Sigmoid colon (tissue), 7 donors: ENCODE results near the gene FRRS1. TPM values are rescaled to one million over a fixed set of nuclear protein-coding genes. Genes with fewer than 3 reads are reported as not detected.

Source experiments
- DNase-seq: peaks from one replicate; pipeline ENCODE4 v3.0.0-alpha.2; 2019
- H3K27ac ChIP-seq, 4 donors: fragments of 200-600 bp; sonication (generic); one replicate each; pipeline ENCODE4 v1.5.1; 2016 to 2019; ENCODE audit warnings: mild to moderate bottlenecking in 1 of 4
- H3K27me3 ChIP-seq, 3 donors: fragments of 200-600 bp; sonication (generic); one replicate each; pipeline ENCODE4 v1.5.1; 2019; ENCODE audit warnings: mild to moderate bottlenecking in 1 of 3
- H3K36me3 ChIP-seq, 4 donors: fragments of 200-600 bp; sonication (generic); one replicate each; pipeline ENCODE4 v1.5.1; 2016 to 2019
- H3K4me1 ChIP-seq, 4 donors: fragments of 200-600 bp; sonication (generic); one replicate each; pipeline ENCODE4 v1.5.1; 2017 to 2019
- H3K4me3 ChIP-seq, 4 donors: fragments of 200-600 bp; sonication (generic); one replicate each; pipeline ENCODE4 v1.5.1; 2017 to 2019; ENCODE audit warnings: mild to moderate bottlenecking in 2 of 4, moderate library complexity in 1 of 4
- H3K9me3 ChIP-seq, 4 donors: fragments of 200-600 bp in 3 of 4; sonication (generic) in 3 of 4; one replicate each; pipeline versions ENCODE4 v1.5.1 to v1.6.1; 2013 to 2019
- EP300 ChIP-seq, 4 donors: sonication (generic); formaldehyde crosslinking; IDR thresholded peaks; one replicate each; pipeline ENCODE4 v1.6.1; 2017; ENCODE audit warnings: antibody characterized with exemption in 4 of 4
- POLR2A ChIP-seq, 2 donors: fragments of 450-650 bp; IDR thresholded peaks; one replicate each; pipeline ENCODE4 v1.6.1; 2016; ENCODE audit warnings: antibody characterized with exemption in 2 of 2, mild to moderate bottlenecking in 2 of 2, moderate library complexity in 2 of 2
- POLR2AphosphoS5 ChIP-seq, 4 donors: sonication (generic); formaldehyde crosslinking; IDR thresholded peaks; one replicate each; pipeline ENCODE4 v1.6.1; 2017; ENCODE audit warnings: antibody characterized with exemption in 4 of 4
- WGBS, 2 donors: extraction: QIAGEN DNeasy Blood & Tissue Kit; methylation state at CpG; one replicate each; pipeline ENCODE4 v1.1.7; 2013; 5-methylcytosine and 5-hydroxymethylcytosine counted together
- intact Hi-C: fragments of 100-400 bp; cut with DNase I; formaldehyde crosslinking; loops from one replicate; pipeline ENCODE4 v1.15.1; 2023
- polyA plus RNA-seq, 3 donors: library from polyadenylated mRNA; stranded (reverse); fragments of 200-250 nt; gene quantifications; one replicate each; pipeline ENCODE4 v1.2.3, GENCODE V29; 2013
- total RNA-seq, 4 donors: library from RNA; depleted of rRNA; stranded (reverse); fragments of >200 nt; gene quantifications; one replicate each; pipeline ENCODE4 v1.1.0, GENCODE V29; 2016
- TF ChIP-seq, protein P1 (sequence below), 4 experiments: fragments of 450-650 bp in 3 of 4; fragments of 200-600 bp in 1 of 4; IDR thresholded peaks; one replicate each; pipeline ENCODE4 v1.5.1; 2016 to 2019; ENCODE audit warnings: antibody characterized with exemption in 4 of 4, mild to moderate bottlenecking in 3 of 4, moderate library complexity in 2 of 4
- donor health status: healthy with polysubstance abuse.
- donor health status: Bipolar disorder and iron deficiency.
- donor health status: healthy.

The FRRS1 gene
- total and polyA plus RNA-seq, 7 donors: 1.6 to 5.6 (median 3.6) TPM

DNA sequence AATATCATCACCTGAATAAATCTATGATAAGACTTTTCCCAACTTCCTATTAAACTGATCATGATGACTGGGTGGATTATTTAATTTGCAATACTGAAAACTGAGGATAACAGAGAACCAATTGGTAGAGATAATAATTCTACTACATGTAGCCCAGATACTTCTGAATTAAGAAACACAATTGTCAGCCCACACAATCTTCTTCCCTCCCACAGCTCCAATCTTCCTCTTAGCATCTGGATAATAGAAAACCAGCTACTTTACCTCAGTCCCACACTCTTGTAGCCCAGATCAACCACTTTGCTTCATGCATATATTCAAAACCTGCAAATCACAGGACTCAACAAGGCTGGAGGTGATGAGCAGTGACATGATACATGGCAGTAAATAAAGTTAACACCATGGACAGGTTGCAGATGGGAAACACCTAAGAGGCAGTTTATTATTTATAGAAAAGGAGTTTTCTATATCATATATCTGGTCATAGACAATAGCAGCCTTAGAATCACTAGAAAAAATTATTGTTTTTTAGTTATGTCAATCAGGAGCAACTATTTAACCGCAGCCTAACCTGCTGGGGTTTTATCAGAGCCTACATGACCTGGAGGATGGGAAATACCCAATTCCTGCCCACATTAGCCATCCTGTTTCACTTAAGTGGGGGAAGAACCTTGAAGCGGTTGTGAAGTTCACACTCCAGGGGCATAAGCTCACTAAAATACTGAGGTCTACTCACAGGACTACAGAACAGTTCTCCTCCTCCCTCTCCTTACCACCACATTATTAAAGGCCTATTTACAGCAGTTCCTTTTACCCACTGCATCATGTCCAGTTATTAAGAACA, 16.7 kb downstream of the FRRS1 start:
- Histone ChIP-seq H3K36me3 (no peaks in the 10 kb centered on the region), H3K9me3 (no peaks in the 10 kb centered on the region), H3K4me3 (no peak overlapping the region), H3K27me3 (no peaks in the 10 kb centered on the region), H3K4me1 (no peaks in the 10 kb centered on the region), H3K27ac (no peak overlapping the region)
- TF ChIP-seq POLR2A (IDR thresholded peaks at IDR 0.05): no peak
- TF ChIP-seq, protein P1, sequence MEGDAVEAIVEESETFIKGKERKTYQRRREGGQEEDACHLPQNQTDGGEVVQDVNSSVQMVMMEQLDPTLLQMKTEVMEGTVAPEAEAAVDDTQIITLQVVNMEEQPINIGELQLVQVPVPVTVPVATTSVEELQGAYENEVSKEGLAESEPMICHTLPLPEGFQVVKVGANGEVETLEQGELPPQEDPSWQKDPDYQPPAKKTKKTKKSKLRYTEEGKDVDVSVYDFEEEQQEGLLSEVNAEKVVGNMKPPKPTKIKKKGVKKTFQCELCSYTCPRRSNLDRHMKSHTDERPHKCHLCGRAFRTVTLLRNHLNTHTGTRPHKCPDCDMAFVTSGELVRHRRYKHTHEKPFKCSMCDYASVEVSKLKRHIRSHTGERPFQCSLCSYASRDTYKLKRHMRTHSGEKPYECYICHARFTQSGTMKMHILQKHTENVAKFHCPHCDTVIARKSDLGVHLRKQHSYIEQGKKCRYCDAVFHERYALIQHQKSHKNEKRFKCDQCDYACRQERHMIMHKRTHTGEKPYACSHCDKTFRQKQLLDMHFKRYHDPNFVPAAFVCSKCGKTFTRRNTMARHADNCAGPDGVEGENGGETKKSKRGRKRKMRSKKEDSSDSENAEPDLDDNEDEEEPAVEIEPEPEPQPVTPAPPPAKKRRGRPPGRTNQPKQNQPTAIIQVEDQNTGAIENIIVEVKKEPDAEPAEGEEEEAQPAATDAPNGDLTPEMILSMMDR (IDR thresholded peaks at IDR 0.05): no peak
- TF ChIP-seq EP300 (IDR thresholded peaks at IDR 0.05): no peak
- no peak for TF ChIP-seq POLR2AphosphoS5 (IDR thresholded peaks at IDR 0.05)
- WGBS, 2 donors: 53 to 65% methylated on average over 2 of the region's 2 CpGs
- no peak for DNase-seq
- intact Hi-C loops: no loop called here

DNA sequence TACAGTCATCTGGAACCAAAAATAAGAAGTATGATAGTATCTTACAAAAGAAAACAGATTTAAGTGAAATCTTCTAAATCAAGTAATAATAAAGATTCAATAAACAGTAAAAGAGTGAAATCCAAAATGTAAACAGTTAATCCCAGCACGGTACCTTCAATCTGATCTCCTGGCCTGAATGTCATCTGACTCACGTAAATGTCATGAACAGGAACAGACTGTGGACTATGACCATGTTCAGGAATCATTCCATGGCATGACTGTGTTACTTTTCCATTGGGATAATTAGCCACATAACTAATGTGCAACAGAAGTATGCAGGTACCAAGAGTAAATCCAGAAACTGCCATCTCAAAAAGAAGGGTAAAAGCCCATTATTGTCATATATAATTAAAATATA, 18.0 kb downstream of the FRRS1 start:
- Histone ChIP-seq H3K4me1 (no peaks in the 10 kb centered on the region), H3K27ac (no peak overlapping the region), H3K27me3 (no peaks in the 10 kb centered on the region), H3K4me3 (no peak overlapping the region), H3K9me3 (no peaks in the 10 kb centered on the region), H3K36me3 (no peaks in the 10 kb centered on the region)
- WGBS, 2 donors: 20 to 69% methylated on average over 2 of the region's 2 CpGs
- DNase-seq: no peak
- TF ChIP-seq, protein P1 (IDR thresholded peaks at IDR 0.05): no peak
- TF ChIP-seq POLR2A (IDR thresholded peaks at IDR 0.05) (no peak), EP300 (IDR thresholded peaks at IDR 0.05) (no peak), POLR2AphosphoS5 (IDR thresholded peaks at IDR 0.05) (no peak)
- intact Hi-C loops: no loop called here

DNA sequence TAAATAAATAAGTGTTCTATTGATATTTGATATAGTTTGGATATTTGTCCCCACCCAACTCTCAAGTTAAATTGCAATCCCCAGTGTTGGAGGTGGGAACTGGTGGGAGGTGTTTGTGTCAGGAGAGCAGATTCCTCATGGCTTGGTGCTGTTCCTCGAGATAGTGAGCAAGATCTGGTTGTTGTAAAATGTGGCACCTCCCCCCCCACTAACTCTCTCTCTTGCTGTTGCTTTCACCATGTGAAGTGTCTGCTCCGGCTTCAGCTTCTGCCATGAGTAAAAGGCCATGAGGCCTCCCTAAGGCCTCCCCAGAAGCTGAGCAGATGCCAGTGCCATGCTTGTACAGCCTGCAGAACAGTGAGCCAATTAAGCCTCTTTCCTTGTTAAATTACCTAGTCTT, 20.8 kb downstream of the FRRS1 start:
- no peak for DNase-seq
- no peak overlapping the region for H3K27ac ChIP-seq
- no peaks in the 10 kb centered on the region for H3K36me3 ChIP-seq
- TF ChIP-seq POLR2AphosphoS5 (IDR thresholded peaks at IDR 0.05): no peak
- no peak for TF ChIP-seq EP300 (IDR thresholded peaks at IDR 0.05)
- TF ChIP-seq, protein P1 (IDR thresholded peaks at IDR 0.05): no peak
- TF ChIP-seq POLR2A (IDR thresholded peaks at IDR 0.05): no peak
- no peaks in the 10 kb centered on the region for H3K4me1 ChIP-seq
- 86 to 95% methylated on average over 2 of the region's 2 CpGs for WGBS, 2 donors
- intact Hi-C loops: no loop called here
- no peaks in the 10 kb centered on the region for H3K9me3 ChIP-seq
- no peak overlapping the region for H3K4me3 ChIP-seq
- no peaks in the 10 kb centered on the region for H3K27me3 ChIP-seq

DNA sequence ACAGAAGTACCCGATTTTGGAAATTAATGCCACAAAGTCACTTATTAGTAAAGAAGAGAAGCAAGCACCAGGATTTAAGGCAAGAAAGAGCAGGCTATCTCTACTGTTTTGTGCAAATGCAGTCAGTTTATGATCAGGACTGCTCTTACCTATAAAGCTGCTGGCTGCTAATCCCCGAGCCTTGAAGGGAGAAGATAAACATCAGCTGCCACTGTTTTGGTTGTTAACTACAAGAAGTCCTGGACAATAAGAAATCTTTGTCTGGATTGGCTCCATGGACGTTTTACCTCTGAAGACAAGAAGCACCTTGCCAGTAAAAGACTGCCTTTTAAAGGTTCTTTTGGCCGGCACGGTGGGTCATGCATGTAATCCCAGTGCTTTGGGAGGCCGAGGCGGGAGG, 21.4 kb downstream of the FRRS1 start:
- TF ChIP-seq EP300 (IDR thresholded peaks at IDR 0.05) (no peak), POLR2A (IDR thresholded peaks at IDR 0.05) (no peak), POLR2AphosphoS5 (IDR thresholded peaks at IDR 0.05) (no peak)
- TF ChIP-seq, protein P1 (IDR thresholded peaks at IDR 0.05): no peak
- no peaks in the 10 kb centered on the region for H3K36me3 ChIP-seq
- H3K4me1 ChIP-seq: no peaks in the 10 kb centered on the region
- H3K27me3 ChIP-seq: no peaks in the 10 kb centered on the region
- no peak overlapping the region for H3K4me3 ChIP-seq
- WGBS, 2 donors: 85 to 89% methylated on average over 7 of the region's 7 CpGs
- intact Hi-C loops: no loop called here
- no peaks in the 10 kb centered on the region for H3K9me3 ChIP-seq
- no peak for DNase-seq
- H3K27ac ChIP-seq: no peak overlapping the region
